Psoas muscle (tissue), 8 donors: ENCODE results near the gene SMIM23. TPM values are rescaled to one million over a fixed set of nuclear protein-coding genes. Genes with fewer than 3 reads are reported as not detected.

Experiments
- ATAC-seq, 4 donors: fragments of 200-7000 bp; cut with Tn5 transposase; one replicate each; pipeline ENCODE4 v1.9.1; 2020; ENCODE audit warnings: moderate library complexity in 3 of 4, mild to moderate bottlenecking in 2 of 4
- DNase-seq, 2 donors: peaks; one replicate each; pipeline ENCODE4 v3.0.0-alpha.2; 2020
- H3K27ac ChIP-seq: fragments of 200-600 bp; one replicate; pipeline ENCODE4 v1.8.0; 2022
- H3K27me3 ChIP-seq, 3 donors: fragments of 200-600 bp in 1 of 3; one replicate each; pipeline versions ENCODE4 v1.6.1 to v1.8.0; 2013 to 2022; ENCODE audit warnings: low read length in 2 of 3, mild to moderate bottlenecking in 2 of 3, moderate library complexity in 1 of 3; ENCODE audit not compliant: insufficient read depth in 3 of 3
- H3K36me3 ChIP-seq, 2 donors: fragments of 200-600 bp in 1 of 2; one replicate each; pipeline versions ENCODE4 v1.6.1 to v1.8.0; 2013 to 2022; ENCODE audit warnings: low read depth in 1 of 2, mild to moderate bottlenecking in 1 of 2, moderate library complexity in 1 of 2; ENCODE audit not compliant: insufficient read depth in 1 of 2
- H3K4me1 ChIP-seq: fragments of 200-600 bp; one replicate; pipeline ENCODE4 v1.8.0; 2022
- H3K4me3 ChIP-seq: fragments of 200-600 bp; one replicate; pipeline ENCODE4 v1.8.0; 2022; ENCODE audit warnings: mild to moderate bottlenecking
- H3K9me3 ChIP-seq: fragments of 200-600 bp; one replicate; pipeline ENCODE4 v1.8.0; 2022
- WGBS, 3 donors: extraction: QIAGEN DNeasy Blood & Tissue Kit; methylation state at CpG; one replicate each; pipeline versions ENCODE4 v1.1.6 to v1.1.7; 2013; 5-methylcytosine and 5-hydroxymethylcytosine counted together
- intact Hi-C, 2 donors: fragments of 100-400 bp; cut with DNase I; formaldehyde crosslinking; loops; one replicate each; pipeline versions ENCODE4 v1.11.0 to v1.14.2; 2022
- polyA plus RNA-seq, 3 donors: library from polyadenylated mRNA; stranded (reverse); fragments of 200-250 nt; gene quantifications; one replicate each; pipeline ENCODE4 v1.2.3, GENCODE V29; 2013
- total RNA-seq, 4 donors: library from RNA; stranded (reverse); fragmentation: NEBNext Ultra II Directional in 2 of 4; extraction: Animal tissue kit (Norgen Biotek cat#: 25700) in 2 of 4; gene quantifications; one replicate each; pipeline versions ENCODE4 v1.2.1 to v1.2.4, GENCODE V29; 2021 to 2023
- TF ChIP-seq, protein P1 (sequence below): fragments of 200-600 bp; IDR thresholded peaks from one replicate; pipeline ENCODE4 v1.8.0; 2022; ENCODE audit warnings: antibody characterized with exemption
- donor health status: healthy with polysubstance abuse.
- donor health status: DM: no; HTN: no; CAD: no; lungs with moderate emphysema.
- donor health status: Bipolar disorder and iron deficiency.
- donor health status: healthy.
- donor health status: DM: yes; HTN: yes; CAD: no.
- donor health status: DM: no; HTN: no; CAD: no.
- donor health status: DM: no; HTN: no; CAD: no.
- donor health status: DM: yes; HTN: yes; CAD: no.

SMIM23 gene
- total and polyA plus RNA-seq, 7 donors, result not detected

DNA sequence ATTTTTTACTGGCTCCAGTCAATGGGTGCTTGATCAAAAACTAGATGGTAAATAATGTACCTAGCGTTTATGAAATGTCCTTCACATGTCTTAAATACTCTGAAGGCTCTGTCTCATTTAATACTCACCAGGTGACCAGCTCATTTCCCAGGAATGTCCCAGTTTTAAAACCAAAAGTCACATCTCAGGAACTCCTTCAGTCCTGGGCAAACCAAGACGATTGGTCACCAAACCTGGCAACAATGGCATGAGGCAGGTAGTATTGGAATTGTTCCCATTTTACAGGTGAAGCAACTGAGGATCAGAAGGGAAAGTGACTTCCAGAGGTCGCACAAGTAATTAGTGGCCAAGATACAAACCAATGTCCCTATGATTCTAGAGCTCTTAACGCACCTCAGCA is 27.7 kb downstream of the SMIM23 start:
- intact Hi-C loops, result no loop called here
- H3K9me3 ChIP-seq, result peaks cover 3% of the 10 kb centered on the region
- no peak for ATAC-seq
- H3K27me3 ChIP-seq, result peaks cover 0 to 2% (median 0%) of the 10 kb centered on the region in 3 donors
- H3K27ac ChIP-seq, result no peak overlapping the region
- H3K4me1 ChIP-seq, result no peaks in the 10 kb centered on the region
- no peaks in the 10 kb centered on the region for H3K36me3 ChIP-seq
- 86 to 90% (median 90%) methylated on average over 4 of the region's 4 CpGs for WGBS, 3 donors
- H3K4me3 ChIP-seq, result no peak overlapping the region
- DNase-seq, result no peak
- TF ChIP-seq, protein P1, sequence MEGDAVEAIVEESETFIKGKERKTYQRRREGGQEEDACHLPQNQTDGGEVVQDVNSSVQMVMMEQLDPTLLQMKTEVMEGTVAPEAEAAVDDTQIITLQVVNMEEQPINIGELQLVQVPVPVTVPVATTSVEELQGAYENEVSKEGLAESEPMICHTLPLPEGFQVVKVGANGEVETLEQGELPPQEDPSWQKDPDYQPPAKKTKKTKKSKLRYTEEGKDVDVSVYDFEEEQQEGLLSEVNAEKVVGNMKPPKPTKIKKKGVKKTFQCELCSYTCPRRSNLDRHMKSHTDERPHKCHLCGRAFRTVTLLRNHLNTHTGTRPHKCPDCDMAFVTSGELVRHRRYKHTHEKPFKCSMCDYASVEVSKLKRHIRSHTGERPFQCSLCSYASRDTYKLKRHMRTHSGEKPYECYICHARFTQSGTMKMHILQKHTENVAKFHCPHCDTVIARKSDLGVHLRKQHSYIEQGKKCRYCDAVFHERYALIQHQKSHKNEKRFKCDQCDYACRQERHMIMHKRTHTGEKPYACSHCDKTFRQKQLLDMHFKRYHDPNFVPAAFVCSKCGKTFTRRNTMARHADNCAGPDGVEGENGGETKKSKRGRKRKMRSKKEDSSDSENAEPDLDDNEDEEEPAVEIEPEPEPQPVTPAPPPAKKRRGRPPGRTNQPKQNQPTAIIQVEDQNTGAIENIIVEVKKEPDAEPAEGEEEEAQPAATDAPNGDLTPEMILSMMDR, result no peak

DNA sequence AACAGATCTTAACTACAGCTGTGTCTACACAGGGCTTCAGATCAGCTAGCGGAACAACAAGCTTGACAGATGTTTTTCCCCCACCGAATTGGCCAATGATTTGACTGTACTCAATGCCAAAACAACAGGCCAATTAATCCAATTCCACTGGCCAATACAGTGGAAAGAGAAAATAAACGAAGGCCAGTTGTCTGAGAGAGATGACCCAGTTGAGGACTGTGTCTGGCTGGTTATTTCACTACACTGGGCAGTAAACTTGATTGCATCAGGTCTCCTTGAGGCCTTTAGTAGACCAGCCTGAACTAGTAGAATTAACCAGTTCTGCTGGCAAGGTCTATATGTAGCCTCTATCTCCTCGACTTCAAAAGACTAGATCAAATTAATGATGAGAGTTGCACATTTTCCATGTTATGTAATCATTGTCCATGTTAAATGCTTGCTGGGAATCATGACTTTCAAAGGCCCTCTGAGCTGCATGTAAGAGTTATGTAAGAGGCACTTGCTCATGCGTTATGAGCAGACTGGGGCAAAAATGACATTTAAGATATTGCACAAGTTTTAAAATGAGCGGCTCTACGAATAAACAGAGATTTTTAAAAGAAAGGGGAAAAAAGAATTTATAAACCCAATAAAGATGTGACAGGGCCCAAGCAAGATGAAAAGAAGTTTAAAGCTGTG is 28.3 kb downstream of the SMIM23 start:
- DNase-seq, result no peak
- 49 to 74% (median 50%) methylated on average over 7 of the region's 7 CpGs for WGBS, 3 donors
- TF ChIP-seq, protein P1, result no peak
- H3K4me3 ChIP-seq, result no peak overlapping the region
- H3K4me1 ChIP-seq, result no peaks in the 10 kb centered on the region
- H3K27me3 ChIP-seq, result no peaks in the 10 kb centered on the region
- H3K27ac ChIP-seq, result no peak overlapping the region
- H3K36me3 ChIP-seq, result no peaks in the 10 kb centered on the region
- no peak for ATAC-seq
- H3K9me3 ChIP-seq, result peaks cover 3% of the 10 kb centered on the region
- intact Hi-C loops, result no loop called here

DNA sequence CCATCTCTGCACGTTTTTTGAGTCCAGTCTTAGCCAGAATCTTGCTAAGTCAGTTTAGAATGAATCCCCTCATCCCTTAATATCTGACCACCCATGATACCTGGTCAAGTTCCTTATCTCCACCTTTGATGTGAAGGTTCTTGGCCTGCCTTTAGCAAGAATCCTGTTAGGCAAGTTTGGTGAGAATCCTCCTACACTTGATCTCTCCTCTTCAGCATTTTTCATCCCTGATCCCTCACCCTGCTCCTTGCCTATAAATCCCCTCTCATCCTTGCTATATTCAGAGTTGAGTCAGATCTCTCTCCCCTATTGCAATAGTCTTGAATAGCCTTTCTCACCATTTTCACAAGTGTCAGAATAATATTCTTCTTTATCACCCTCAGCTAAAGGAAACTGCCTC is 31.0 kb downstream of the SMIM23 start:
- 35 to 50% (median 40%) methylated on average over 1 of the region's 1 CpG for WGBS, 3 donors
- ATAC-seq, result no peak
- no peaks in the 10 kb centered on the region for H3K36me3 ChIP-seq
- TF ChIP-seq, protein P1, result no peak
- H3K27me3 ChIP-seq, result no peaks in the 10 kb centered on the region
- DNase-seq, result no peak
- no peak overlapping the region for H3K4me3 ChIP-seq
- no peaks in the 10 kb centered on the region for H3K9me3 ChIP-seq
- H3K4me1 ChIP-seq, result no peaks in the 10 kb centered on the region
- no peak overlapping the region for H3K27ac ChIP-seq
- intact Hi-C loops, result no loop called here

DNA sequence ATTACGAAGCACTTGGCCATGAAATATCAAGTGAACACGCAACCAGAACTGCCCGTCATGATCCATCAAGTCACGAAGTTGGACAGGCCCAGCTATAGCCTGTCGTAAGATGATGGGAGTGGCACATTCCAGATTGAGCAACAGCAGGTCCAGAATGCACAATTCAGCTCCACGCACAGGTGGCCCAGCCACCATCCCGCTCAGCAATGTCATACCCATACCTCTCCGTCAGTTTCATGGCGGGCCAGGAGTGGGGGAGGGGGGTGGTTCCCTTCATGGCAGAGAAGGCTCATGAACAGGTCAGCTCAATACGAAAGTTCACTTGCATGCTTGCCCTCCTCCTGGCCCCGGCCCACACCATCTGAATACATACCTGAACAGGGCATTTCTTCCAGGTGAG is 34.9 kb downstream of the SMIM23 start:
- ATAC-seq (no peak), DNase-seq (no peak)
- Histone ChIP-seq H3K36me3 (no peaks in the 10 kb centered on the region), H3K27me3 (peaks cover 0 to 4% (median 0%) of the 10 kb centered on the region in 3 donors), H3K4me1 (no peaks in the 10 kb centered on the region), H3K9me3 (no peaks in the 10 kb centered on the region), H3K4me3 (no peak overlapping the region), H3K27ac (no peak overlapping the region)
- WGBS, 3 donors, result 93 to 94% (median 94%) methylated on average over 11 of the region's 11 CpGs
- intact Hi-C loops, result no loop called here
- TF ChIP-seq, protein P1, result no peak

DNA sequence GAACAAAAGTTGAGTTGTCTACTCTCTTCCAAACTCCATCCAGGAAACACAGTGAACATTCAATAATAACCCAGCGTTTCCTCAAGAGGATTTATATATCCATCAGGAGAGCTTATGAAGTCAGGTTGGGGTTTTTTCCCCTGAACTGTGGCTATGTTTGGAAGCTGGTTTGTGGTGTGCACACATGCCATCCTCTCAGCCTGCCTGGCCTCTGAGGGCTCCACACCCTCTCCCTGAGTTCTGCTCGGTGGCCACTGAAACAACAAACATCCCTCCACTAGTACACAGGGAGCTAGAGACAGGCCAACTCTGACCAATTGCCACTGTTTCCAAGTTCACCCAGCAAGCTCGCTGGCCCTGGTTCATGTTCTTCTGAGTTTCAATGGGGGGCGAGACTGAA is 35.7 kb downstream of the SMIM23 start:
- TF ChIP-seq, protein P1, result no peak
- intact Hi-C loops, result no loop called here
- H3K4me1 ChIP-seq, result no peaks in the 10 kb centered on the region
- H3K9me3 ChIP-seq, result no peaks in the 10 kb centered on the region
- H3K27ac ChIP-seq, result no peak overlapping the region
- H3K4me3 ChIP-seq, result no peak overlapping the region
- no peak for DNase-seq
- H3K27me3 ChIP-seq, result peaks cover 0 to 4% (median 0%) of the 10 kb centered on the region in 3 donors
- H3K36me3 ChIP-seq, result no peaks in the 10 kb centered on the region
- no peak for ATAC-seq
- WGBS, 3 donors, result 68 to 83% (median 73%) methylated on average over 4 of the region's 4 CpGs
